ENCODE results near the gene PGAM5. TPM values are rescaled to one million over a fixed set of nuclear protein-coding genes. Genes with fewer than 3 reads are reported as not detected.

Gene PGAM5
- total RNA-seq, 1 donor from 2014 or later: 75.0 TPM

GRCh38 chr12:132674561-132674960, 36.1 kb upstream of the PGAM5 start:
- no peak overlapping the region for H3K4me3 ChIP-seq (ENCODE audit: low read depth, low read length)
- no peak for DNase-seq (ENCODE audit: low read depth)
- TF ChIP-seq CTCF (conservative IDR thresholded peaks at IDR 0.05; ENCODE audit: low read depth, low read length): no peak

GRCh38 chr12:132675757-132676432, 34.7 kb upstream of the PGAM5 start:
- H3K4me3 ChIP-seq (ENCODE audit: low read depth, low read length): no peak overlapping the region
- DNase-seq (ENCODE audit: low read depth): no peak
- TF ChIP-seq CTCF (conservative IDR thresholded peaks at IDR 0.05; ENCODE audit: low read depth, low read length): no peak

GRCh38 chr12:132677492-132677891, 33.1 kb upstream of the PGAM5 start:
- no peak overlapping the region for H3K4me3 ChIP-seq (ENCODE audit: low read depth, low read length)
- no peak for DNase-seq (ENCODE audit: low read depth)
- no peak for TF ChIP-seq CTCF (conservative IDR thresholded peaks at IDR 0.05; ENCODE audit: low read depth, low read length)

GRCh38 chr12:132685400-132685799, 25.2 kb upstream of the PGAM5 start:
- DNase-seq (ENCODE audit: low read depth): no peak
- H3K4me3 ChIP-seq (ENCODE audit: low read depth, low read length): no peak overlapping the region

GRCh38 chr12:132686825-132687210, 23.8 kb upstream of the PGAM5 start:
- DNase-seq (ENCODE audit: low read depth): no peak
- H3K4me3 ChIP-seq (ENCODE audit: low read depth, low read length): peak overlapping the region; percentile 71
- no peak for TF ChIP-seq CTCF (conservative IDR thresholded peaks at IDR 0.05; ENCODE audit: low read depth, low read length)

More at GRCh38 chr12:132685400-132685799, 25.2 kb upstream of the PGAM5 start:
- no peak for TF ChIP-seq CTCF (conservative IDR thresholded peaks at IDR 0.05; ENCODE audit: low read depth, low read length)

- DNase-seq (ENCODE audit: low read depth): no peak
- TF ChIP-seq CTCF (conservative IDR thresholded peaks at IDR 0.05; ENCODE audit: low read depth, low read length): no peak
- peak within 1 kb of the TSS; percentile 71 for H3K4me3 ChIP-seq (ENCODE audit: low read depth, low read length)
Measured at GRCh38 chr12:132687211-132688164, 23.2 kb upstream of the PGAM5 start, which contains the start of the genes POLE and PXMP2. Gene POLE (minus strand): TSS chr12:132687342. CDS start chr12:132687315, 27 bp downstream. Gene PXMP2 (plus strand): TSS chr12:132687587. CDS start chr12:132687671, 84 bp downstream.

Data from epithelial cell of proximal tubule (primary cell).